Activated gamma-delta T cell treated with Interleukin-2 at 50 U/mL for 16 hours (primary cell): Measurements from ENCODE around the gene LCN15.
A peak's percentile ranks its signal among the peaks of the same experiment; 100 is the strongest.
"Not testable (repeated sequence)": the region's sequence is repeated elsewhere in the genome, so short reads cannot be mapped to it uniquely, and the experiment has no call there.

Source experiments
- DNase-seq: peaks from one replicate; pipeline ENCODE4 v3.0.0-alpha.2; 2020

Gene LCN15

GRCh38 chr9:136764301-136764891 lies at the start of gene LCN15:
Gene LCN15, minus strand, starts transcription at chr9:136764518. Its CDS starts 30 bp downstream, at chr9:136764488.
- no peak for DNase-seq

- no peak for DNase-seq
Measured at GRCh38 chr9:136808806-136809158, 44.5 kb upstream of the LCN15 start.

- DNase-seq, result peak; percentile 44
Measured at GRCh38 chr9:136808075-136808805, 43.9 kb upstream of the LCN15 start.

- peak; percentile 72 for DNase-seq
Measured at GRCh38 chr9:136807281-136808074, 43.2 kb upstream of the LCN15 start, which contains the start of gene RABL6. Gene RABL6, plus strand, starts transcription at chr9:136807948. Its CDS starts 249 bp downstream, at chr9:136808197.

- no peak for DNase-seq
Measured at GRCh38 chr9:136806631-136807201, 42.4 kb upstream of the LCN15 start.

- DNase-seq, result no peak
Measured at GRCh38 chr9:136806067-136806466, 41.7 kb upstream of the LCN15 start.

- no peak for DNase-seq
Measured at GRCh38 chr9:136805207-136805740, 41.0 kb upstream of the LCN15 start.

- no peak for DNase-seq
Measured at GRCh38 chr9:136804509-136805206, 40.3 kb upstream of the LCN15 start.

- no peak for DNase-seq
Measured at GRCh38 chr9:136803551-136804508, 39.5 kb upstream of the LCN15 start.

- not testable (repeated sequence) for DNase-seq
Measured at GRCh38 chr9:136803009-136803550, 38.8 kb upstream of the LCN15 start.

- DNase-seq, result no peak
Measured at GRCh38 chr9:136802321-136802720, 38.0 kb upstream of the LCN15 start.

GRCh38 chr9:136799854-136800657 lies 35.7 kb upstream of the LCN15 start:
- peak; percentile 95 for DNase-seq

- no peak for DNase-seq
Measured at GRCh38 chr9:136799079-136799853, 34.9 kb upstream of the LCN15 start.

- DNase-seq, result no peak
Measured at GRCh38 chr9:136798708-136799078, 34.4 kb upstream of the LCN15 start.

GRCh38 chr9:136796775-136797347 lies 32.5 kb upstream of the LCN15 start:
- DNase-seq, result not testable (repeated sequence)

GRCh38 chr9:136796238-136796774 lies 32.0 kb upstream of the LCN15 start, which contains the start of gene CCDC183:
Gene CCDC183, plus strand, starts transcription at chr9:136796338. Its CDS starts 60 bp downstream, at chr9:136796398.
- DNase-seq, result no peak

- DNase-seq, result no peak
Measured at GRCh38 chr9:136795000-136795348, 30.7 kb upstream of the LCN15 start.

- DNase-seq, result no peak
Measured at GRCh38 chr9:136794281-136794999, 30.1 kb upstream of the LCN15 start.
